K562 (cell line): Measurements from ENCODE around the gene GPR68. TPM values are rescaled to one million over a fixed set of nuclear protein-coding genes. Genes with fewer than 3 reads are reported as not detected.

Experiments used
- BDP1 ChIP-seq: IDR thresholded peaks from 3 replicates; pipeline ENCODE4 v1.6.1; 2011; ENCODE audit not compliant: insufficient read length, insufficient read depth
- BRD9 ChIP-seq: fragments of 450-650 bp; IDR thresholded peaks from 2 replicates; pipeline ENCODE4 v1.6.1; 2018; ENCODE audit warnings: low read depth; ENCODE audit not compliant: partially characterized antibody
- CREB5 ChIP-seq: fragments of 250-450 bp; sonication (Bioruptor Pico); IDR thresholded peaks from 2 replicates; pipeline ENCODE4 v1.5.0; 2020; ENCODE audit warnings: mild to moderate bottlenecking
- EP300 ChIP-seq: IDR thresholded peaks from 2 replicates; pipeline ENCODE4 v1.6.1; 2012; ENCODE audit warnings: low read length, improper control_type of control experiment
- HDAC1 ChIP-seq, 2 experiments: fragments of 450-650 bp; IDR thresholded peaks; 2 replicates each; pipeline ENCODE4 v1.6.1; 2016 to 2017; ENCODE audit warnings: inconsistent platforms in 1 of 2, mild to moderate bottlenecking in 1 of 2, moderate library complexity in 1 of 2
- MGA ChIP-seq: fragments of 450-650 bp; IDR thresholded peaks from 2 replicates; pipeline ENCODE4 v1.6.1; 2016; ENCODE audit warnings: mild to moderate bottlenecking, moderate library complexity
- PRPF4 ChIP-seq: fragments of 200-400 bp; formaldehyde crosslinking; IDR thresholded peaks from one replicate; pipeline ENCODE4 v1.6.1; 2017; ENCODE audit warnings: low read length, low read depth, mild to moderate bottlenecking; ENCODE audit not compliant: insufficient read depth, poor library complexity, severe bottlenecking
- TAF7 ChIP-seq: fragments of 450-650 bp; IDR thresholded peaks from 2 replicates; pipeline ENCODE4 v1.6.1; 2016; ENCODE audit warnings: missing genetic modification characterization, missing compliant biosample characterization
- ZFPM2 ChIP-seq: fragments of 250-450 bp; sonication (Bioruptor Pico); IDR thresholded peaks from 2 replicates; pipeline ENCODE4 v1.5.1; 2022; ENCODE audit warnings: mild to moderate bottlenecking
- polyA plus RNA-seq, 8 experiments: library from polyadenylated mRNA; depleted of rRNA in 4 of 8; stranded (reverse) in 5 of 8; unstranded in 3 of 8; fragments of >200 nt; fragmentation: Nextera tagmentation in 2 of 8; fragmentation: Illumina TruSeq in 1 of 8; extraction: Ambion mirVana in 2 of 8; extraction: Trizol in 1 of 8; gene quantifications; 2 replicates each; pipeline versions ENCODE4 v1.2.1 to v1.2.3, GENCODE V29; 2011 to 2014; ENCODE audit warnings: inconsistent platforms in 1 of 8, missing spikeins in 1 of 8
- total RNA-seq, 7 experiments: library from RNA; depleted of rRNA in 6 of 7; stranded (reverse); fragments of >200 nt in 6 of 7; fragmentation: Illumina TruSeq in 2 of 7; extraction: Trizol in 2 of 7; gene quantifications; 2 replicates each; pipeline versions ENCODE4 v1.2.1 to v1.2.3, GENCODE V29; 2011 to 2021; ENCODE audit warnings: low replicate concordance in 1 of 7
- TF ChIP-seq, protein P1 (sequence below): fragments of 250-450 bp; sonication (Bioruptor Pico); IDR thresholded peaks from 2 replicates; pipeline ENCODE4 v1.9.0; 2021; ENCODE audit warnings: mild to moderate bottlenecking
- TF ChIP-seq, protein P2 (sequence below): fragments of 250-450 bp; sonication (Bioruptor Pico); IDR thresholded peaks from 2 replicates; pipeline ENCODE4 v1.5.0; 2021; ENCODE audit warnings: mild to moderate bottlenecking, borderline replicate concordance

GPR68 gene
- total and polyA plus RNA-seq, 9 of the 15 experiments (the other 6 are each of a cell fraction or from before 2014, with no cell fraction given): 0.41 to 9.4 (median 3.7) TPM

- TF ChIP-seq HDAC1 (IDR thresholded peaks at IDR 0.05) (peak in 1 of 2 experiments; percentile 69; a peak in 2 of 4 replicates), MGA (no peak), EP300 (peak; percentile 91), BRD9 (no peak), ZFPM2 (no peak), BDP1 (no peak), TAF7 (tag) (no peak), CREB5 (CRISPR knock-in tag) (no peak), PRPF4 (no peak)
- TF ChIP-seq, protein P1, sequence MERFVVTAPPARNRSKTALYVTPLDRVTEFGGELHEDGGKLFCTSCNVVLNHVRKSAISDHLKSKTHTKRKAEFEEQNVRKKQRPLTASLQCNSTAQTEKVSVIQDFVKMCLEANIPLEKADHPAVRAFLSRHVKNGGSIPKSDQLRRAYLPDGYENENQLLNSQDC (CRISPR knock-in tag): no peak
- TF ChIP-seq, protein P2, sequence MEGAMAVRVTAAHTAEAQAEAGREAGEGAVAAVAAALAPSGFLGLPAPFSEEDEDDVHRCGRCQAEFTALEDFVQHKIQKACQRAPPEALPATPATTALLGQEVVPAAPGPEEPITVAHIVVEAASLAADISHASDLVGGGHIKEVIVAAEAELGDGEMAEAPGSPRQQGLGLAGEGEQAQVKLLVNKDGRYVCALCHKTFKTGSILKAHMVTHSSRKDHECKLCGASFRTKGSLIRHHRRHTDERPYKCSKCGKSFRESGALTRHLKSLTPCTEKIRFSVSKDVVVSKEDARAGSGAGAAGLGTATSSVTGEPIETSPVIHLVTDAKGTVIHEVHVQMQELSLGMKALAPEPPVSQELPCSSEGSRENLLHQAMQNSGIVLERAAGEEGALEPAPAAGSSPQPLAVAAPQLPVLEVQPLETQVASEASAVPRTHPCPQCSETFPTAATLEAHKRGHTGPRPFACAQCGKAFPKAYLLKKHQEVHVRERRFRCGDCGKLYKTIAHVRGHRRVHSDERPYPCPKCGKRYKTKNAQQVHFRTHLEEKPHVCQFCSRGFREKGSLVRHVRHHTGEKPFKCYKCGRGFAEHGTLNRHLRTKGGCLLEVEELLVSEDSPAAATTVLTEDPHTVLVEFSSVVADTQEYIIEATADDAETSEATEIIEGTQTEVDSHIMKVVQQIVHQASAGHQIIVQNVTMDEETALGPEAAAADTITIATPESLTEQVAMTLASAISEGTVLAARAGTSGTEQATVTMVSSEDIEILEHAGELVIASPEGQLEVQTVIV (CRISPR knock-in tag): no peak
Measured at GRCh38 chr14:91202234-91202974, 42.1 kb downstream of the GPR68 start (continued).
